HepG2 (cell line): ENCODE data around the gene APOD.
"Not testable (repeated sequence)": the region's sequence is repeated elsewhere in the genome, so short reads cannot be mapped to it uniquely, and the experiment has no call there.

ENCODE experiments used
- HMG20A ChIP-seq: IDR thresholded peaks from 2 replicates; pipeline ENCODE4 v1.6.1; 2016; ENCODE audit warnings: borderline replicate concordance
- NR2C2 ChIP-seq: sonication (generic); formaldehyde crosslinking; IDR thresholded peaks from 2 replicates; pipeline ENCODE4 v1.4.0; 2020; ENCODE audit warnings: missing genetic modification reagents, mild to moderate bottlenecking, moderate library complexity, borderline replicate concordance
- PITX1 ChIP-seq: sonication (generic); formaldehyde crosslinking; IDR thresholded peaks from 2 replicates; pipeline ENCODE4 v1.5.1; 2020; ENCODE audit warnings: mild to moderate bottlenecking, missing genetic modification reagents
- SIN3A ChIP-seq: IDR thresholded peaks from 2 replicates; pipeline ENCODE4 v1.6.1; 2011; ENCODE audit warnings: low read depth, mild to moderate bottlenecking, control low read depth, low read length, borderline replicate concordance
- SNAI1 ChIP-seq: sonication (generic); formaldehyde crosslinking; IDR thresholded peaks from 2 replicates; pipeline ENCODE4 v1.5.0; 2020; ENCODE audit warnings: mild to moderate bottlenecking, missing genetic modification reagents, borderline replicate concordance
- ZFP62 ChIP-seq: sonication (generic); formaldehyde crosslinking; IDR thresholded peaks from 2 replicates; pipeline ENCODE4 v1.4.0; 2020; ENCODE audit warnings: missing genetic modification reagents
- ZNF224 ChIP-seq: sonication (generic); formaldehyde crosslinking; IDR thresholded peaks from 2 replicates; pipeline ENCODE4 v1.5.0; 2020; ENCODE audit warnings: mild to moderate bottlenecking, missing genetic modification reagents
- ZNF331 ChIP-seq: sonication (generic); formaldehyde crosslinking; IDR thresholded peaks from 2 replicates; pipeline ENCODE4 v1.4.0; 2020; ENCODE audit warnings: missing genetic modification reagents
- ZNF572 ChIP-seq: sonication (generic); formaldehyde crosslinking; IDR thresholded peaks from 2 replicates; pipeline ENCODE4 v1.5.1; 2020; ENCODE audit warnings: mild to moderate bottlenecking, missing genetic modification reagents
- TF ChIP-seq, protein P1 (sequence below): sonication (generic); formaldehyde crosslinking; IDR thresholded peaks from 2 replicates; pipeline ENCODE4 v1.5.0; 2020; ENCODE audit warnings: mild to moderate bottlenecking, missing genetic modification reagents, moderate library complexity

GRCh38 chr3:195617134-195617533 lies 33.4 kb upstream of the APOD start:
- not testable (repeated sequence) for TF ChIP-seq SIN3A; ZNF224 (CRISPR knock-in tag); NR2C2; PITX1 (CRISPR knock-in tag); HMG20A; ZNF572; ZNF331 (CRISPR knock-in tag); SNAI1 (CRISPR knock-in tag); ZFP62 (CRISPR knock-in tag)
- TF ChIP-seq, protein P1, sequence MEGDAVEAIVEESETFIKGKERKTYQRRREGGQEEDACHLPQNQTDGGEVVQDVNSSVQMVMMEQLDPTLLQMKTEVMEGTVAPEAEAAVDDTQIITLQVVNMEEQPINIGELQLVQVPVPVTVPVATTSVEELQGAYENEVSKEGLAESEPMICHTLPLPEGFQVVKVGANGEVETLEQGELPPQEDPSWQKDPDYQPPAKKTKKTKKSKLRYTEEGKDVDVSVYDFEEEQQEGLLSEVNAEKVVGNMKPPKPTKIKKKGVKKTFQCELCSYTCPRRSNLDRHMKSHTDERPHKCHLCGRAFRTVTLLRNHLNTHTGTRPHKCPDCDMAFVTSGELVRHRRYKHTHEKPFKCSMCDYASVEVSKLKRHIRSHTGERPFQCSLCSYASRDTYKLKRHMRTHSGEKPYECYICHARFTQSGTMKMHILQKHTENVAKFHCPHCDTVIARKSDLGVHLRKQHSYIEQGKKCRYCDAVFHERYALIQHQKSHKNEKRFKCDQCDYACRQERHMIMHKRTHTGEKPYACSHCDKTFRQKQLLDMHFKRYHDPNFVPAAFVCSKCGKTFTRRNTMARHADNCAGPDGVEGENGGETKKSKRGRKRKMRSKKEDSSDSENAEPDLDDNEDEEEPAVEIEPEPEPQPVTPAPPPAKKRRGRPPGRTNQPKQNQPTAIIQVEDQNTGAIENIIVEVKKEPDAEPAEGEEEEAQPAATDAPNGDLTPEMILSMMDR (CRISPR knock-in tag), result not testable (repeated sequence)
